GM18520 (cell line): ENCODE measurements around the gene SDR42E2.
"Not testable (repeated sequence)": the region's sequence is repeated elsewhere in the genome, so short reads cannot be mapped to it uniquely, and the experiment has no call there.

Experiments used
- ATAC-seq: cut with Tn5 transposase; IDR thresholded peaks from one replicate; pipeline ENCODE4 v1.9.1; 2021; ENCODE audit not compliant: unreplicated experiment

The SDR42E2 gene

DNA sequence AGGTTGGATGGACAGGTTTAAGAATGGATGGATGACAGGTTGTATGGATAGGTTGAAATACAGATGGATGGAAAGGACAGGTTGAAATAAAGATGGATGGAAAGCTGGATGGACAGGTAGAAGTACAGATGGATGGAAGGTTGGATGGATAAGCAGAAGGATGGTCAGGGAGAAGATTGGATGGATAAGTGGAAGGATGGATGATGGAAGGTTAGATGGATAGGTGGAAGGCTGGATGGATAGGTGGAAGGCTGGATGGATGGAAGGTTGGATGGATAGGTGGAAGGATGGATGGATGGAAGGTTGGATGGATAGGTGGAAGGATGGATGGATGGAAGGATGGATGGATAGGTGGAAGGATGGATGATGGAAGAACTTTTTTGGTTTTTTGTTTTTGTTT, 905 bp upstream of the SDR42E2 start:
- ATAC-seq, result no peak

GRCh38 chr16:22162656-22163009, 327 bp downstream of the SDR42E2 start:
- ATAC-seq, result no peak

DNA sequence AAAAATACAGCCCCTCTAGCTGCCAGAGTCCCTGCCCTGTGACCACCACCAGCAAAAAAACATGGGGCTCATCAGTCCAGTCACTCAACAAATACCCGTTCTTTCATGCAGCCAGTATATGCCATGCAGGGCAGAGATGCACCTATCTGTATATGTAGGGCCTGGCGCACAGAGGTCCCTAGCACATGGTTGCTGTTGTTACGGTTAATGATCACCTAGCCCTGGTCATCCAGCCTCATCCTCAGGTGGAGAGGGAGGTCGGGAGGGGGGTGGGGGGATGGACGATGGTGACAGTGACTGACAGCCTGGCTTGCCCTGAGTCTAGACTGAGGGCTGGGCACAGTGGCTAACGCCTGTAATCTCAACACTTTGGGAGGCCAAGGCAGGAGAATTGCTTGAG, 1.5 kb downstream of the SDR42E2 start:
- ATAC-seq, result no peak

GRCh38 chr16:22164482-22164881, 2.2 kb downstream of the SDR42E2 start:
- no peak for ATAC-seq

DNA sequence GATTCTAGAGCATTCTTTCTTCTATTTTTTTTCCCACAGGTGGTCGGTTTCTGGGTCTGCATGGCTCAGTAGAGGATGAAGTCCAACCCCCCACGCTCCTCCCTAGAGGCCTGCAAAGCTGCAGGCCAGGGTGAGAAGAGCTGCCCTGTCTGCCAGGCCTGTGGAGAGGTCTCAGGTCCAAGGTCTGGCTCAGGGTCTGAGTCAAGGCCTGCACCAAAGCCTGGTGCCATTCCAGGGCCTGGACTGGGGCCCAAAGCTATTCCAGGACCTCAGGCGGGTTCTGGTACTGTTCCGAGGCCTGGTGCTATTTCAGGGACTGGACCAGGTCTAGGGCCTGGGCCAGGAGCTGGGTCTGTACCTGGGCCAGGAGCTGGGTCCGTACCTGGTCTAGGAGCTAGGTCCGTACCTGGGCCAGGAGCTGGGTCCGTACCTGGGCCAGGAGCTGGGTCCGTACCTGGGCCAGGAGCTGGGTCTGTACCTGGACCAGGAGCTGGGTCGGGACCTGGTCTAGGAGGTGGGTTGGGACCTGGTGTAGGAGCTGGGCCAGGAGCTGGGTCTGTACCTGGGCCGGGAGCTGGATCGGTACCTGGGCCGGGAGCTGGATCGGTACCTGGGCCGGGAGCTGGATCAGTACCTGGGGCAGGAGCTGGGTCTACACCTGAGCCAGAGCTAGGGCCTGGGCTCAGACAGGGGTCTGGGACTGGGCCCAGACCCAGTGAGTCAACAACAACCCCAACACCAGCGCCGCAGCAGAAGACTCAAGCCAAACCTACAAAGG, 3.4 kb downstream of the SDR42E2 start:
- ATAC-seq, result no peak

GRCh38 chr16:22171953-22172352, 9.6 kb downstream of the SDR42E2 start:
- no peak for ATAC-seq

GRCh38 chr16:22172642-22173041, 10.3 kb downstream of the SDR42E2 start:
- ATAC-seq, result not testable (repeated sequence)

DNA sequence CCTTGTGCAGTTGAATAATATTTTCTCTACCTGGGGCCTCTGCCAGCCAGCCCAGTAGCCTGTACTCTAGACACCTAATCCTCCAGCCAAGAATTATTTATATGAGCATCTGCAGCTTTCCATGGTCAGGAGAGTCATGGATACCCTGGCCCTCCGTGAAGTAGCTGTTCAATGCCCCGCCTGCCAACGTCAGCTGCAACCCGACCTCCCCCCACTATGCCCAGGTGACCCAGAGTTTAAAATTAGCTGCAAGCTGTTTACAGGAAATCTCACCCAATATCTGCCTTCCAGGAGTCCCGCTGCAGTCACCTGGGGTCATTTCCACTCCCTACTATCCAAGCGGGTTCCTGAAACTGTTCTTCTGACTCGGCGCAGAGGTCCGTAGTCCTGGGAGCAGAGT, 12.3 kb downstream of the SDR42E2 start:
- ATAC-seq, result no peak

- ATAC-seq, result no peak
These were observed 15.9 kb downstream of the SDR42E2 start for GRCh38 chr16:22177968-22178930.

- ATAC-seq, result no peak
These were observed 19.1 kb downstream of the SDR42E2 start for GRCh38 chr16:22181426-22181825.

DNA sequence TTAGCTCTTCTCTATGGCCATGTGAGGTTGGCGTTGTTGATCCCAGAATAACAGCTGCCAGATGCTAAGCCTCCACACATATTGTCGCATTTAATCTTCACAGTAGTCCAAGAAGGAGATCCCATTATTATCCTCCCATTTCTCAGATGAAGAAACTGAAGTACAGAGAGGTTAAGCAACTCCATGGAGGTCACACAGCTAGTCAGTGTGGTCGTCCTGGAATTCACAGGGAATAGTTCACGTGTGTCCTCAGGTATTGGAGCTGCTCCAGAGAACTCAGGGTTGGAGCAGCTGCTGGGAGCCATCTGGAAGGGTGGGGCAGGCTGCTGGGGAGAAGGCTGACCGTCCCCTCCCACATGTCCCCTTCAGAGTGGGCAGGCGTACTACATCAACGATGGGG, 19.5 kb downstream of the SDR42E2 start:
- no peak for ATAC-seq

DNA sequence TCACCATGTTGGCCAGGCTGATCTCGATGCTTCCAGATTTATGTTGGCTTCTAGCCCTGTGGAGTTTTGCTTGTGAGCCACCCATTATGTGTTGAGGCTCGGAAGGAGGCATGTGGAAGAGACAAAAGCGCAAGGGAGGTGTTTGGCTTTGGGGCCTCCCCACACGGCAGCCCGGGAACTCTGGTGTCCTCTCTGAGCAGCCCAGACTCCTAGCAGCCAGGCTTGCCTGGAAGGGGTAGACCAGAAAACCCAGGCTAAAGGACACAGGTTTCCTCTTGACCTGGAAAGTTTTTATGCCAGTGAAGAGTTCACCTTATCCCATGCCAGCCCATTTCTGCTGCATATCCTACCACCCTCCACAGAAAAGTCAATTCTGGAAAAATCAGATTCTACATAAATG, 21.0 kb downstream of the SDR42E2 start:
- ATAC-seq, result no peak

- ATAC-seq, result no peak
These were observed 21.8 kb downstream of the SDR42E2 start for GRCh38 chr16:22183901-22184614.

- no peak for ATAC-seq
These were observed 22.3 kb downstream of the SDR42E2 start for GRCh38 chr16:22184615-22184968.

DNA sequence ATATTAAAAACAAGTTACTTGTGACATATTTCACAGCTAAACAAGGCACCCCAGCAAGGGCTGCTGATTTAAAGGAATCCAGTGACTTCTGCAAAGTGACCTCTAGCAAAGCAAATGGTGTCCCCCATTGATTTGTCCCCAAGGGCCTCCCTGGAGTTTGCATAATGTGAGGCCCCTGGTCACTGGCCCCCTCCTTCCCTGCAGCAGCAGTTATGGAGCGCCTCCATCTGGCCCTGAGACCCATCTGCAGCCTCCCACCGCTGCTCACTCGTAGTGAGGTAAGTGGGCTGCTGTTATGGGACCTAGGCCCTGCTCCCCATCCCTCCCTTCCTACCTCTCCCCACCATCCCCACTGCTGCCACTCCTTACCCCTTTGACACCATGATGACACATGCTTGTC, 24.2 kb downstream of the SDR42E2 start:
- ATAC-seq, result no peak

GRCh38 chr16:22188267-22188594, 25.9 kb downstream of the SDR42E2 start:
- no peak for ATAC-seq

DNA sequence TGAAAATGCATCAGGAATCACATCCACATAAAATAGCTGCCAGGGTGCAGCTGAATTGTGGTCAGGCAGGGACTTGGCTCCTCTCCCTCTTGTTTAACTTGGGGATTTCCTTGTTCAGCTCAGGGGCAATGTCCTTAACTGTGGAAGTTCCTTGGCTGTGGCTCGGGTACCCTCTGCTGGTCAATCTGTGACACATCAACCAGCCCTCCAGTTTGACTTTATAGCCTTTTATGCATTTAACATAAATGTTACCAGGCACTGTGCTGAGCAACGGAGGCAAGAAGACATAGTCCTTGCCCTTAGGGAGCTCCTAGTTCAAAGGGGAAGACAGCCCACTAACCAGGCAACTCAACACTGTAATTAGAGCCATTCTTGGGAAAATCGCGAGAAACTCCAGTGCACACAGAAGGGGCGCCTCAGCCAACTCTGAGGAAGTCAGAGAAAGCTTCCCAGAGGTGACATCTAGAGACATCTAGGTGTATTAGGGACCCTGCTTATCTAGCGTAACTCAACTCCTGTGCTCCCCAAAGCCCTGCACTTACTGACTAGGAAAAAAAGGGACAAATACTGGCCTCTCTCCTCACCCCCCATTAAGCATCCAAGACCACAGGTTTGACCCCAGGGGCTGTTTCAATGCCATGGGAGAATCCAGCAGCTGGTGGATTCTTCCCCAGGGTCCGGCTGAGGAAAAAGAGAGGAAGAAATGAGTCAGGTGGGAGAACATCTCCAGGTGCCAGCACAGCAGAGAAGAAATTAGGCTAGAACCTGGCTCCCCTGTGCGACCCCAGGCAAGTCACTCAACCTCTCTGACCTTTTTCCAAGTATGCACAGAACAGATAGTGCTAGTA, 26.5 kb downstream of the SDR42E2 start:
- no peak for ATAC-seq

- ATAC-seq, result no peak
These were observed 27.3 kb downstream of the SDR42E2 start for GRCh38 chr16:22189473-22190080.

DNA sequence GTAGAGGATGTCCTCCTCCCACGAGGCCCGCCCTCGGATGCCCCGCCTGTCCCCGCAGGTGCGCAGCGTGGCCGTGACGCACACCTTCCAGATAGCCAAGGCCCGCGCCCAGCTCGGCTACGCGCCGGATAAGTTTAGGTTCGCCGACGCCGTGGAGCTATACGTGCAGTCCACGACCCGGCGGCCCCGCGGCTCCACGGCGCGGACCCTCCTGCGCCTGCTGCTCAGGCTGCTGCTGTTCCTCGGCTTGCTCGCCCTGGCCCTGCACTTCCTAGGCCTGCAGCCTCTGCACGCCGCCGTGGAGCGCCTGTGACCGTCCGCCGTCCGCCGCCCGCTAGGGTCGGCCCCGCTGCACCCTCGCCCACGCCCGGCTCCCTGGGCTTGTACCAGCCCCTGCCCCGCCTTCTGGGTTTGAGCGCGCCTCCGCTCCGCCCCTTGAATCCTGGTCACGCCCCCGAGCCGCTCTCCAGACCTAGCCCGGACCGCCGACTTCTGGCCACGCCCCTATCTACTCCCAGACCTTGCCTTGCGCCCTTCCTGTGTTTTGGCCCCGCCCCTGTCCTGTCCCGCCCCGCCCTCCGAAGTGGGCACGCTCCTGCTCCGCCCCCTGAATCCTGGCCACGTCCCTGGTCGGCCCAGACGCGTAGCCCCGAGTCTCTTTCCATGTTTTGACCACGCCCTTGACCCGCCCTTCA, 27.9 kb downstream of the SDR42E2 start:
- ATAC-seq, result peak; percentile 44
